Mucosa of descending colon (tissue), 3 donors: Measurements from ENCODE around the gene SLC4A7. TPM values are rescaled to one million over a fixed set of nuclear protein-coding genes. Genes with fewer than 3 reads are reported as not detected.
"Not testable (repeated sequence)": the region's sequence is repeated elsewhere in the genome, so short reads cannot be mapped to it uniquely, and the experiment has no call there.

Source experiments
- ATAC-seq: fragments of 200-7000 bp; cut with Tn5 transposase; one replicate; pipeline ENCODE4 v1.9.1; 2020; ENCODE audit warnings: mild to moderate bottlenecking, moderate library complexity
- DNase-seq, 3 donors: peaks; one replicate each; pipeline ENCODE4 v3.0.0-alpha.2; 2020
- H3K36me3 ChIP-seq: fragments of 200-600 bp; one replicate; pipeline ENCODE4 v1.8.0; 2021; ENCODE audit warnings: low read depth, mild to moderate bottlenecking
- H3K4me1 ChIP-seq: fragments of 200-600 bp; one replicate; pipeline ENCODE4 v1.8.0; 2021; ENCODE audit warnings: low read depth, mild to moderate bottlenecking
- H3K4me3 ChIP-seq: fragments of 200-600 bp; one replicate; pipeline ENCODE4 v1.8.0; 2021; ENCODE audit warnings: mild to moderate bottlenecking
- H3K9me3 ChIP-seq: fragments of 200-600 bp; one replicate; pipeline ENCODE4 v1.8.0; 2021; ENCODE audit warnings: mild to moderate bottlenecking
- CTCF ChIP-seq: fragments of 200-600 bp; IDR thresholded peaks from one replicate; pipeline ENCODE4 v1.8.0; 2022; ENCODE audit warnings: antibody characterized with exemption, mild to moderate bottlenecking
- intact Hi-C, 2 donors: fragments of 100-400 bp; cut with DNase I in 1 of 2; cut with micrococcal nuclease in 1 of 2; formaldehyde crosslinking; loops; one replicate each; pipeline versions ENCODE4 v1.11.0 to v1.11.1; 2022; cut with DNase I, micrococcal nuclease
- total RNA-seq, 3 donors: library from RNA; stranded (reverse); fragmentation: NEBNext Ultra II Directional in 2 of 3; extraction: Animal tissue kit (Norgen Biotek cat#: 25700) in 2 of 3; gene quantifications; one replicate each; pipeline versions ENCODE4 v1.2.1 to v1.2.4, GENCODE V29; 2021 to 2023
- donor health status: DM: no; HTN: no; CAD: no; lungs with moderate emphysema.
- donor health status: DM: no; HTN: no; CAD: no.
- donor health status: DM: no; HTN: yes; CAD: no.

The SLC4A7 gene
- total RNA-seq, 3 donors from 2014 or later = 21.2 to 43.3 (median 22.7) TPM

GRCh38 chr3:27333843-27334242 is 150.3 kb downstream of the SLC4A7 start:
- no peak overlapping the region for H3K4me3 ChIP-seq
- no peak for ATAC-seq
- no peak for DNase-seq
- no peak for TF ChIP-seq CTCF
- H3K4me1 ChIP-seq = no peaks in the 10 kb centered on the region
- H3K9me3 ChIP-seq = no peaks in the 10 kb centered on the region
- no peaks in the 10 kb centered on the region for H3K36me3 ChIP-seq
- intact Hi-C loops = no loop called here

DNA sequence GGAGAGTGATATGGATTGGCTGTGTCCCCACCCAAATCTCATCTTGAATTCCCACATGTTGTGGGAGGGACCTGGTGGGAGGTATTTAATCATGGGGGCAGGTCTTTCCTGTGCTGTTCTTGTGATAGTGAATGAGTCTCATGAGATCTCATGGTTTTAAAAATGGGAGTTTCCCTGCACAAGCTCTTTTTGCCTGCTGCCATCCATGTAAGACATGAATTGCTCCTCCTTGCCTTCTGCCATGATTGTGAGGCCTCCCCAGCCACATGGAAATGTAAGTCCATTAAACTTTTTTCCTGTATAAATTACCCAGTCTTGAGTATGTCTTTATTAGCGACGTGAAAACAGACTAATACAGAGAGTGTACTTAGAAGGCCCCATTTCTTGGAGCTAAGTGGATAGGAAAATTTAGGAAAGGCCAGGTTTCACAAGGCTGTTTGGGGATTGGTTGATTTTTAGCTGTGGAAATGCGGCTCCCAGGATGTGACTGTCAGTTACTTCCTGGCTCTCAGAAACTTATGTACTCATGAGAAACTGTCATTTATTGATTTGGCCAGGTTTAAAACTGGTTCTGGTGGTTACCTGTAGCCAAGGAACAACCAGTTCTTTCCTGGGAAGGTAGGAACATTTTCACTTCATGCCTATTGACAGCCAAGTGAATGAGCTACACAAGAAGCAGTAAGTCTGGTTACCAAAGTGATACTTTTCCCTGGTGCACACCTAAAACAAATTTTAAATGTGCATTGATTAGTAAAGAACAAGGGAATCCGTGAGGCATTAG is 155.0 kb downstream of the SLC4A7 start:
- H3K4me1 ChIP-seq, intact Hi-C loops, H3K36me3 ChIP-seq, H3K9me3 ChIP-seq, H3K4me3 ChIP-seq, DNase-seq, ATAC-seq: not testable (repeated sequence)

DNA sequence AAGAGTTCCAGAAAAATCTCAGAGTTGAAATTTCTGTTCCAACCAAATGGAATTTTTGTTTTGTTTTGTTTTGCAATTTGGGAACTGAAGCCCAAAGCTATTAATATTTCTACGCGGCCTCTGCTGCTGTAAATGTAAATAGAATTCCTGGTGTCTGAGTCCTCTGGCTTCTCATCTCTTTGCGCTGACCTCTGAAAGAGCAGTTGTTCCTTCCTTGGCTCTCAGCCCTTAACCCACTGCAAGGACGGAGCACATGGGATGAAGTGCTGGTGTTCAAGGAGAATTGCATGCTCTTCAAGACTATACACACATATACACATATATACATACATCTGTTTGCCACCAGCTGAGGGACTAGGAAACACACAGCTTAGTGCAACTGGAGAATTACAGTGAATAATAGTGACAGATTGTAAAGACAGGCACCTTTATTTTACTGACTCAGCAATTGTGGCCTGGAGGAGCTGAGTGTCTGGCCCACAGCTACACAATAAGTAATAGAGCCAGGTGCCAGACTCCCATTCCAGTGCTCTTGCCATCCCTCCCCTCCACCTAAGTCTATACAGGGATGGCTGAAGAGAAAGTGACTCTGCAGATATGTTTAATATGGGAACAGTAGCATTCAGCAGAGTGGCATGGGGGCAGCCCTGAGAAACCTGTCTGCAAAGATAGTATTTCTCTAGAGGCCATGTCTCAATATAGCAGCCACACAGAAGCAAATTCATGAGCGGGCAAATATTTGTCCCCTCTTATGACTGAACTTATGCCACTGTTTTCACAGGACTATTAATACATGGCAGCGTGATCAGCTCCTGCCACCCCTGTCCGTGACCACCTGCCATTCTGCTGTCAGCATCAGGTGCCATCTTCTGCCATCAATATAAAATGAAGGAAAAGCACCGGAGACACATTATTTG is 157.3 kb downstream of the SLC4A7 start:
- Histone ChIP-seq H3K4me3 (no peak overlapping the region), H3K4me1 (no peaks in the 10 kb centered on the region), H3K9me3 (no peaks in the 10 kb centered on the region), H3K36me3 (no peaks in the 10 kb centered on the region)
- intact Hi-C loops = no loop called here
- TF ChIP-seq CTCF = no peak
- ATAC-seq = peak; percentile 45
- DNase-seq = no peak

DNA sequence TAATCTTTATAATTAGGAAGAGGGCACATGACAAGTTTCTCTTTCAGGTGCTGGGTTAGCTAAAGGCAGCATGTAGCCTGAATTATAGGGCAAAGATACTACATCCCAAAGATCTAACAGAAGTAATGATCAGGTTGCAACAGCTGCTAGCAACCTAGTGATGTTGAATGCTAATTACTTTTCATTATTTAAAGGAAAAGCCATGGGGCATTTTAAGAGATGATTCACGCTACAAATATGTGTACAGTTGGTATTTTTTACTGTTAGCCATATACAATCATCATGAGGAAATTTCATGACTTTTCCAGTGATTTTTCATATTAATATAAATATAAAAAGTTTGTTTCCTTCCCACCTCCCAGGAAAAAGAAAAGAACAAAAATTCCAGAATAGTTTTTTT is 158.0 kb downstream of the SLC4A7 start:
- DNase-seq (no peak), ATAC-seq (no peak)
- Histone ChIP-seq H3K9me3 (no peaks in the 10 kb centered on the region), H3K36me3 (no peaks in the 10 kb centered on the region), H3K4me3 (no peak overlapping the region), H3K4me1 (no peaks in the 10 kb centered on the region)
- intact Hi-C loops = no loop called here
- no peak for TF ChIP-seq CTCF

DNA sequence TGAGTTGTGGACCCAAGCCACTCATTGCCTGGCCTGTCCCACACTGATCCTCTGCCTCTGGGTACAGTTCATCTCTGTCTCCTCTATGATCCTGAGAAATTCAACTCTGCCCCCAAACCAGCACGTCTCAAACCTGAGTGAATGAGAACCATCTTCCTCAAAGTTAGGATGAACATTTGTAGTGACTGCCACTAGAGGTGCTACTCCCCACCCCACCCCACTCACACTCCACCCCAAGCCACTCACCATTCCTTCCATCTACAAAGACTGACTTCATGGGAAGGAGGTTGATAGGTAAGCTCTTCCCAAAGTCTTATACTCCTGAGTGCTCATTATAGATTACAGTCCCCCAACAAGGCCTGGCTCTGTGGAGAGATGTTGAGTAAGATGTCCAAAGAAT is 158.8 kb downstream of the SLC4A7 start:
- no peak for DNase-seq
- TF ChIP-seq CTCF = no peak
- Histone ChIP-seq H3K4me3 (no peak overlapping the region), H3K4me1 (no peaks in the 10 kb centered on the region), H3K36me3 (no peaks in the 10 kb centered on the region), H3K9me3 (no peaks in the 10 kb centered on the region)
- ATAC-seq = peak; percentile 44
- intact Hi-C loops = no loop called here

DNA sequence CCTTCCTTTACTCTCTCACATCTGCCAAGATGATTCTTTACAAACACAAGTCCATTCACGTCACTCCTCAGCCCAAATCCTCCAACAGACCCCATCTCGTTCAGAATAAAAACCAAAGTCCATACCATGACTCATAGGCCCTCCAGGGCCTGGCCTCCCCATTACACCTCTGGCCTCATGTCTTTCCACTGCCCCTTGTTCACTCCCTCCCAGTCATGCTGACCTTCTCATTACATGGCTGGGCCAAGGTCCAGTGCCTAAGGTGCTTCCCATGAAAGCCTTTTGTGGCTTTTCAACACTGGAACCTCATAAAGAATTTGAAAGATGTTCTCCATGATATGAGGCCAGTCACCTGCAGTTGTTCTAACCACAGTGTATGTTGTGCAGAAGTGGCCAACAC is 159.5 kb downstream of the SLC4A7 start:
- DNase-seq = no peak
- ATAC-seq = no peak
- Histone ChIP-seq H3K4me3 (no peak overlapping the region), H3K36me3 (no peaks in the 10 kb centered on the region), H3K4me1 (no peaks in the 10 kb centered on the region), H3K9me3 (no peaks in the 10 kb centered on the region)
- no peak for TF ChIP-seq CTCF
- intact Hi-C loops = no loop called here
